Measurements from ENCODE around the gene CHST11. TPM values are rescaled to one million over a fixed set of nuclear protein-coding genes. Genes with fewer than 3 reads are reported as not detected.
"Not testable (repeated sequence)": the region's sequence is repeated elsewhere in the genome, so short reads cannot be mapped to it uniquely, and the experiment has no call there.

Gene CHST11
- total RNA-seq, 1 donor from 2014 or later = 40.1 TPM

GRCh38 chr12:104524034-104524832 is 67.5 kb downstream of the CHST11 start:
- DNase-seq (no peak), ATAC-seq (ENCODE audit: low read depth) (no peak)
- Mint-ChIP-seq H3K27ac (peak overlapping the region; percentile 83), H3K4me1 (peaks cover 79% of the 10 kb centered on the region), H3K27me3 (no peaks in the 10 kb centered on the region), H3K4me3 (peak overlapping the region; percentile 71), H3K36me3 (ENCODE audit: low read depth) (peaks cover 13% of the 10 kb centered on the region), H3K9me3 (peaks cover 7% of the 10 kb centered on the region)
- intact Hi-C loops (cut with micrococcal nuclease) = loop anchor here (5.0 to 10.0 kb wide), 3 partner anchors 47 to 139 kb away; no protein-coding TSS in a partner anchor
- TF ChIP-seq CTCF (IDR thresholded peaks at IDR 0.05) = no peak
- ChIA-PET CTCF (interaction anchor here (1.0 to 1.7 kb wide), 4 partner anchors 45 to 142 kb away, joined by 3 to 4 read pairs (median 4); no protein-coding TSS in a partner anchor), POLR2A (interaction anchor here (0.6 to 1.6 kb wide), 8 partner anchors 11 to 239 kb away, joined by 3 to 5 read pairs (median 4); no protein-coding TSS in a partner anchor)

GRCh38 chr12:104526320-104526719 is 69.6 kb downstream of the CHST11 start:
- Mint-ChIP-seq H3K4me1 (peaks cover 63% of the 10 kb centered on the region), H3K4me3 (no peak overlapping the region), H3K27me3 (no peaks in the 10 kb centered on the region), H3K27ac (no peak overlapping the region), H3K9me3 (peaks cover 7% of the 10 kb centered on the region), H3K36me3 (ENCODE audit: low read depth) (peaks cover 19% of the 10 kb centered on the region)
- no peak for DNase-seq
- no peak for TF ChIP-seq CTCF (IDR thresholded peaks at IDR 0.05)
- ChIA-PET POLR2A (no interaction called here), CTCF (no interaction called here)
- ATAC-seq (ENCODE audit: low read depth) = no peak
- intact Hi-C loops (cut with micrococcal nuclease) = loop anchor here (10.0 kb wide), 1 partner anchor 142 kb away; no protein-coding TSS in a partner anchor

- ATAC-seq (ENCODE audit: low read depth) (no peak), DNase-seq (no peak)
- H3K4me3 Mint-ChIP-seq = no peak overlapping the region
- H3K9me3 Mint-ChIP-seq = peaks cover 7% of the 10 kb centered on the region
- H3K4me1 Mint-ChIP-seq = peaks cover 63% of the 10 kb centered on the region
- no peaks in the 10 kb centered on the region for H3K27me3 Mint-ChIP-seq
- H3K27ac Mint-ChIP-seq = peak overlapping the region; percentile 18
- peaks cover 21% of the 10 kb centered on the region for H3K36me3 Mint-ChIP-seq (ENCODE audit: low read depth)
- no peak for TF ChIP-seq CTCF (IDR thresholded peaks at IDR 0.05)
- intact Hi-C loops (cut with micrococcal nuclease) = loop anchor here (10.0 kb wide), 1 partner anchor 142 kb away; no protein-coding TSS in a partner anchor
- ChIA-PET CTCF (no interaction called here), POLR2A (no interaction called here)
Observed at GRCh38 chr12:104526751-104527150, 70.0 kb downstream of the CHST11 start.

GRCh38 chr12:104527653-104528052 is 70.9 kb downstream of the CHST11 start:
- H3K27me3 Mint-ChIP-seq; DNase-seq; H3K9me3 Mint-ChIP-seq; ATAC-seq (ENCODE audit: low read depth); H3K4me3 Mint-ChIP-seq; CTCF ChIA-PET: not testable (repeated sequence)
- POLR2A ChIA-PET = interaction anchor here (1.1 kb wide), 1 partner anchor 17 kb away, joined by 3 read pairs; no protein-coding TSS in a partner anchor
- H3K36me3 Mint-ChIP-seq (ENCODE audit: low read depth) = peaks cover 24% of the 10 kb centered on the region
- H3K4me1 Mint-ChIP-seq = peaks cover 64% of the 10 kb centered on the region
- H3K27ac Mint-ChIP-seq = peak overlapping the region; percentile 18
- intact Hi-C loops (cut with micrococcal nuclease) = loop anchor here (10.0 kb wide), 1 partner anchor 143 kb away; no protein-coding TSS in a partner anchor

- H3K27ac Mint-ChIP-seq = peak overlapping the region; percentile 35
- ATAC-seq (ENCODE audit: low read depth) (no peak), DNase-seq (no peak)
- intact Hi-C loops (cut with micrococcal nuclease) = loop anchor here (10.0 kb wide), 1 partner anchor 145 kb away; no protein-coding TSS in a partner anchor
- ChIA-PET POLR2A (interaction anchor here (0.7 kb wide), 1 partner anchor 47 kb away, joined by 3 read pairs; no protein-coding TSS in a partner anchor), CTCF (no interaction called here)
- H3K36me3 Mint-ChIP-seq (ENCODE audit: low read depth) = peaks cover 25% of the 10 kb centered on the region
- H3K4me3 Mint-ChIP-seq = no peak overlapping the region
- no peak for TF ChIP-seq CTCF (IDR thresholded peaks at IDR 0.05)
- peaks cover 7% of the 10 kb centered on the region for H3K9me3 Mint-ChIP-seq
- H3K4me1 Mint-ChIP-seq = peaks cover 63% of the 10 kb centered on the region
- H3K27me3 Mint-ChIP-seq = no peaks in the 10 kb centered on the region
Observed at GRCh38 chr12:104529130-104529874, 72.6 kb downstream of the CHST11 start.
